ENCODE measurements around the gene RNF213.

DNA sequence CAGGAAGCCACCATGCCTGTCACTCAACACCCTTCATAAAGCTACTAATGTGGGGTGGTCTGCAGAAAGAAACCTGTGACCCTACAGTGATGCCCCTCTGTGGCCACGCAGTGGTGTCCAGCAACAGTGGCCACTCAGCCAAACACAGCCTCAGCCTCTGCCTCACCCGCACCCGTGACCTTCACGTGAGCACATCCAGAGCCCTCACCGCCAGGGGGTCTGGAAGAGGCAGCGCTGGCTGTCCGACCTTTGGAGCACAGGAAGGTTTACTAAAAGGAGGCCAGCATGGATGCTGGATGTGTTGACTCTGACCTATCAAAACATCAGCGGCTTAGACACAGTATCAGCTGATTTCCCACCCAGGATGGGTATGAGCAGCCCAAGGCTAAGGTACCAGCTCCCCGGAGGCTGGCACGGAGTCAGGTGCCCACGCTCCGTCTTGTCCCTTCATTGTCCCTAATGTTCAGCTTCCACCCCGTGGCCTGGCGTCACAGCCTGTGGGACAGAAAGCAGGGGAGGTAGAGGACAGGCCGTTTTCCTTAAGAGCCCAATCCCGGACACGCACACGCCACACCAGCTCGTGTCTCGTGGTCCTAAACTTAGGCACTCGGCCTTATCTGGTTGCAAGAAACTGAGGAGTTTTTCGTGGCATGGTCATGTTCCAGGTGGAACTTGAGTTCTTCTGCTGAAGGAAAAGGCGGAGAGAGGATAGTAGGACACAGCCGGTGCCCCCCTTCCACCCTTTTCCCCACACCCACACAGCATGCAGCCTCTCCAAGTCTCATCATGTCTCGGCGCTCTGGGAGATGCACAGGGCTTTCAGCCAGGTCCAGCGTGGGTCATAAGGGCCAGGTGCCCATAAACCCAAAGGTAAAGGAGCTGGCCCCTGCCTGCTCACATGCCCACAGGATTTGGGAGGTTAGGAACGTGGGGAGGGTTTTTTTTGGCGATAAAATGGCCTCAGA is 104.6 kb downstream of the RNF213 start:
- TF ChIP-seq, protein P1, sequence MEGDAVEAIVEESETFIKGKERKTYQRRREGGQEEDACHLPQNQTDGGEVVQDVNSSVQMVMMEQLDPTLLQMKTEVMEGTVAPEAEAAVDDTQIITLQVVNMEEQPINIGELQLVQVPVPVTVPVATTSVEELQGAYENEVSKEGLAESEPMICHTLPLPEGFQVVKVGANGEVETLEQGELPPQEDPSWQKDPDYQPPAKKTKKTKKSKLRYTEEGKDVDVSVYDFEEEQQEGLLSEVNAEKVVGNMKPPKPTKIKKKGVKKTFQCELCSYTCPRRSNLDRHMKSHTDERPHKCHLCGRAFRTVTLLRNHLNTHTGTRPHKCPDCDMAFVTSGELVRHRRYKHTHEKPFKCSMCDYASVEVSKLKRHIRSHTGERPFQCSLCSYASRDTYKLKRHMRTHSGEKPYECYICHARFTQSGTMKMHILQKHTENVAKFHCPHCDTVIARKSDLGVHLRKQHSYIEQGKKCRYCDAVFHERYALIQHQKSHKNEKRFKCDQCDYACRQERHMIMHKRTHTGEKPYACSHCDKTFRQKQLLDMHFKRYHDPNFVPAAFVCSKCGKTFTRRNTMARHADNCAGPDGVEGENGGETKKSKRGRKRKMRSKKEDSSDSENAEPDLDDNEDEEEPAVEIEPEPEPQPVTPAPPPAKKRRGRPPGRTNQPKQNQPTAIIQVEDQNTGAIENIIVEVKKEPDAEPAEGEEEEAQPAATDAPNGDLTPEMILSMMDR (conservative IDR thresholded peaks at IDR 0.05 in 1 of 2, IDR thresholded peaks at IDR 0.05 in 1 of 2; ENCODE audit: low read depth in 1 of 2, low read length in 2 of 2), result no peak
- no peak for TF ChIP-seq EZH2 (IDR thresholded peaks at IDR 0.05; ENCODE audit: low read length, missing control alignments)

Data from fibroblast of lung (primary cell).